ENCODE data around the gene B3GNT2.

Gene B3GNT2

DNA sequence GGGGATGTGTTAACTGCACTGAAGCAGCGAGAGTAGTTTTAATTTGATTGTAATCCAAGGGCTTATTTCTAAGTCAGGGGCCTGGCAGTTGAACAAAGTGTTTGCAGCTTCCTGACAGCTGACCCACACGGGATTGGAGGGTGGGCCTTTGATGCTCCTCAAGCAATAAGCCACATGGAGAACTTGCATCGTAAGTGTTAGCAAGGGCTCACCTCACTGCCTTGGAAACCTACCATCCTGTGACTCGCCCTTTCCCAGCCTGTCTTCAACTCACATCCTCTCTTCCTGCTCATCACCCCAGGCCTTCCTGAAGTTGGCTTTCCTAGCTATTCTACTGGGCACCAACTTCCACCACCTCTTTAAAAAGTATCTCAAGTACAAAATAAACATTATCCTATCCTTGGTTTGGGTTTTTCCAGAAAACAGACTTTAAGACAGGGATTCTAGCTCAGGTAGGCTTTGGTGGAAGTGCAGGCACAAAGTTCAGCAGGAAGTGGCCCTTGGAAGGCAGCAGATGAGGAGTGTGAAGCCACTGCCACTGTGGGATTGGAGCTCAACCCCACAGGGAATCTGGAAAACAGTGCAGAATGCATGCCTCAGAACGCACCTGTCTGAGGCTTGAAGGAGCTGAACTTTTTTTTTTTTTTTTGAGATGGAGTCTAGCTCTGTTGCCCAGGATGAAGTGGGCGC is 31.6 kb downstream of the B3GNT2 start:
- peaks cover 4% of the 10 kb centered on the region for H3K27me3 Mint-ChIP-seq (ENCODE audit: low read depth, poor library complexity)
- no peak overlapping the region for H3K4me3 Mint-ChIP-seq
- H3K36me3 Mint-ChIP-seq (ENCODE audit: low read depth) = peaks cover 43% of the 10 kb centered on the region
- peaks cover 9% of the 10 kb centered on the region for H3K4me1 Mint-ChIP-seq
- TF ChIP-seq, protein P1, sequence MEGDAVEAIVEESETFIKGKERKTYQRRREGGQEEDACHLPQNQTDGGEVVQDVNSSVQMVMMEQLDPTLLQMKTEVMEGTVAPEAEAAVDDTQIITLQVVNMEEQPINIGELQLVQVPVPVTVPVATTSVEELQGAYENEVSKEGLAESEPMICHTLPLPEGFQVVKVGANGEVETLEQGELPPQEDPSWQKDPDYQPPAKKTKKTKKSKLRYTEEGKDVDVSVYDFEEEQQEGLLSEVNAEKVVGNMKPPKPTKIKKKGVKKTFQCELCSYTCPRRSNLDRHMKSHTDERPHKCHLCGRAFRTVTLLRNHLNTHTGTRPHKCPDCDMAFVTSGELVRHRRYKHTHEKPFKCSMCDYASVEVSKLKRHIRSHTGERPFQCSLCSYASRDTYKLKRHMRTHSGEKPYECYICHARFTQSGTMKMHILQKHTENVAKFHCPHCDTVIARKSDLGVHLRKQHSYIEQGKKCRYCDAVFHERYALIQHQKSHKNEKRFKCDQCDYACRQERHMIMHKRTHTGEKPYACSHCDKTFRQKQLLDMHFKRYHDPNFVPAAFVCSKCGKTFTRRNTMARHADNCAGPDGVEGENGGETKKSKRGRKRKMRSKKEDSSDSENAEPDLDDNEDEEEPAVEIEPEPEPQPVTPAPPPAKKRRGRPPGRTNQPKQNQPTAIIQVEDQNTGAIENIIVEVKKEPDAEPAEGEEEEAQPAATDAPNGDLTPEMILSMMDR (IDR thresholded peaks at IDR 0.05) = no peak
- no peaks in the 10 kb centered on the region for H3K9me3 Mint-ChIP-seq
- no peak for DNase-seq
- H3K27ac Mint-ChIP-seq = peak overlapping the region; percentile 16

DNA sequence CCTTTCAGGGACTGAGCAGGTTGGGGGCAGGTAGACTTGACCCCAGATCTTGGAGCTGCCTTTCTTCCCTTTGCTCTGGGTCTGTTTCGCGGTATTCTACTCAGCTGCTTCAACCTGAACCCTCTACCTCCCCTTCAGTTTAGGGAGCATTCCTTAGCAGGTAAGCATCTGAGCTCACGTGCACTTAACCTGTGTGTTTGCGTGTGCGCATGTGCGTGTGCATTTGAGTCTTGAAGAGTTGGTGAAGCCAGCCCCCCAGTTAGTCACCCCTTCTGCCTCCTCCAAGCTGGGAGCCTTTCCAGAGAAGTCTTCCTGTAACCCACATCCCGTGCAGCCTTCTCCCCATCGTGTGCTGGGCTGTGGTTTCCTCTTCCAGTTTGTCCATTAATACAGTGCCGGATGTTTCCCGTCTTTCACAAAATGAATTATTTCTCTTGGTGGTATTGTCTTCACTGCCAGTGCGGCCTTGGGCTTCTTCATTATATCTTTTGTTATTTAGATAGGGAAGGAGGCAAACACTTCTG is 33.2 kb downstream of the B3GNT2 start:
- no peak overlapping the region for H3K4me3 Mint-ChIP-seq
- H3K4me1 Mint-ChIP-seq = peaks cover 9% of the 10 kb centered on the region
- peak overlapping the region; percentile 21 for H3K27ac Mint-ChIP-seq
- H3K27me3 Mint-ChIP-seq (ENCODE audit: low read depth, poor library complexity) = peaks cover 4% of the 10 kb centered on the region
- peaks cover 27% of the 10 kb centered on the region for H3K36me3 Mint-ChIP-seq (ENCODE audit: low read depth)
- DNase-seq = no peak
- TF ChIP-seq, protein P1 (IDR thresholded peaks at IDR 0.05) = no peak
- no peaks in the 10 kb centered on the region for H3K9me3 Mint-ChIP-seq

DNA sequence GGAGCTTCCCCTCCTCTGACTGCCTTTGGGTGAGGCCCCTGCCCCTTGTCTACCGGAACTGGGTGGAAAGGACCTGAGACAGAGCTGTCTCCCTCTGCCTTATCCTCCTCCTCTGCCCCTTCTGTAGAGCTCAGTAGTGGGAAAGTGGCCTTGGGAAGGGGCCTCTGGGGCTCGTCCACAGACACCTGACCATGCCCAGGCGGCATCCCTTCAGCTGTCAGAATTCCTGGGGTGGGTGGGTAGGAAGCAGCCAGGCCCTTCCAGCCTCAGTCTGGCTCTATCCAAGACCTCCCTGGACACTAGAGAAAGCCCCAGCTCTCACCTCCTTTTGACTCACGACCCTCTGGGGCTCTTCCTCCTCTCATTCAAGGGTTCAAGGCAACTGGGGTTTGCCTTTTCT is 35.6 kb downstream of the B3GNT2 start:
- Mint-ChIP-seq H3K27me3 (ENCODE audit: low read depth, poor library complexity) (peaks cover 7% of the 10 kb centered on the region), H3K27ac (peak overlapping the region; percentile 7), H3K36me3 (ENCODE audit: low read depth) (peaks cover 9% of the 10 kb centered on the region), H3K4me3 (no peak overlapping the region), H3K9me3 (no peaks in the 10 kb centered on the region), H3K4me1 (peaks cover 9% of the 10 kb centered on the region)
- TF ChIP-seq, protein P1 (IDR thresholded peaks at IDR 0.05) = no peak
- DNase-seq = no peak

DNA sequence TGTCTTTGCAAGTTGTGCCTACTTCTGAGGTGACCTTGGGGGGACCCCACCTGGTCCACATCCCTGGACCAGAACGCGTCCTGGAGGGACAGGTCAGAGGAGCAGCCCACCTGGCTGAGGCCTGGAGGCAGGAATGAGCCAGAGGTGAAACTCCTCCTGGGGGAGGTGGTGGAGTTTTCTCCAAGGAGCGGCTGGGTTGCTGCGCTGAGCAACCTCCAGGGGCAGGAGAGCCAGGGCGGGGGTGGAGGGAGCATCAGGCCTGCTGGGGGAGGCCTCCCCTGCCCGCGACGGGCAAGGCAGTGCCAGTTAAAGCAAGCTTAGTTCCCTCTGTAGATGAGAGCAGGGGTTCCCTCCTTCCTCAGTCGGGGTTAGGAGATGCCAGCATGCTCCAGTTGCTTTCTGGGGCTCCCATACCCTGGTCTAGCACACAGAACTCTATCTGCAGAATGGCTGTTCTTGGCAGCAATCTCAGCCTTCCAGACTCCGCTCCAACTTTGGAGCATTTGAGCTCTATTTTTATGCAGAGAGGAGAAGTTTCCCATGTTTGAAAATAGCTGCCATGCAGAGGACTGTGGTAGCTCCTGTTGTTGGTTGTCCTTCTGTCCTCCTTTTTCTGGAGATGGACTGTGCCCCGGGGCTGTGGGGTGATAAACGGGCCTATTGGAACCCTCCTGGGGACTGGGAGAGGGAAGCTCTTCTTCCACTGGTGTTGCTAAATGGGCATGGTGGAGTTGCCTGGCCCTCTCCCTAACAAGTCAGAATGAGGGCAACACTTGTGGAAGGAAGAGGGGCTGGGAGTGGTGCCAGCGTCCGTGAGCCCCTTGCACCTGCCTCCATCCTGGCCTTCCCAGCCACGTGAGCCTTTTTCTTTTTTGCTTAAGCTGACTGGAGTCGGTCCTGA is 39.1 kb downstream of the B3GNT2 start:
- Mint-ChIP-seq H3K4me1 (peaks cover 9% of the 10 kb centered on the region), H3K36me3 (ENCODE audit: low read depth) (peaks cover 4% of the 10 kb centered on the region), H3K9me3 (no peaks in the 10 kb centered on the region), H3K4me3 (no peak overlapping the region), H3K27me3 (ENCODE audit: low read depth, poor library complexity) (peaks cover 7% of the 10 kb centered on the region), H3K27ac (no peak overlapping the region)
- no peak for DNase-seq
- TF ChIP-seq, protein P1 (IDR thresholded peaks at IDR 0.05) = no peak

DNA sequence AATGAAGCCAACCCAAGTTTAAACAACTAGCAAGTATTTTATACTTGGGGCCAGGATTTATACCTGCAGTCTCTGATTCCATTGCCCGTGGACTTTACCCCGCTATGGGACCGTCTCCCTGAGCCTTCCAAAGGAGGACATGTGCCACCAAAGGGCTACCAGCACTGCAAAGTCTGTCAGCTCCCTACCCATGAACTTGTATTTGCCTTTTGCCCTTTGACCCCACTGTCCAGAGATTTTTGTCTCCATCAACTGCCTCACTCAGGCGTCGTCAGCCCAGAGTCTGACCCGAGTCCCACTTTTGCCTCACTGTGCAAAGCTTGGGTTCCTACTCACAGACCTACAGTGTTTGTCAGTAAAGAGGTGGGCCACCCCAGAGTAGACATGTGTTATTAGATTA is 40.6 kb downstream of the B3GNT2 start:
- H3K27me3 Mint-ChIP-seq (ENCODE audit: low read depth, poor library complexity) = peaks cover 2% of the 10 kb centered on the region
- H3K36me3 Mint-ChIP-seq (ENCODE audit: low read depth) = no peaks in the 10 kb centered on the region
- no peak for DNase-seq
- H3K4me1 Mint-ChIP-seq = peaks cover 6% of the 10 kb centered on the region
- TF ChIP-seq, protein P1 (IDR thresholded peaks at IDR 0.05) = no peak
- no peak overlapping the region for H3K4me3 Mint-ChIP-seq
- H3K9me3 Mint-ChIP-seq = no peaks in the 10 kb centered on the region
- H3K27ac Mint-ChIP-seq = no peak overlapping the region

Data from nephron progenitor cell (in vitro differentiated cells).